GM23338 (cell line): ENCODE measurements around the gene FBN2. TPM values are rescaled to one million over a fixed set of nuclear protein-coding genes. Genes with fewer than 3 reads are reported as not detected.
A peak's percentile ranks its signal among the peaks of the same experiment; 100 is the strongest.

Experiments used
- ATAC-seq: fragments of 200-7000 bp; cut with Tn5 transposase; 3 replicates; pipeline ENCODE4 v1.9.1; 2020
- DNase-seq: peaks from one replicate; pipeline ENCODE4 v3.0.0-alpha.2; 2015; ENCODE audit warnings: low spot score
- H2AFZ ChIP-seq: fragments of 200-600 bp; sonication (generic); 2 replicates; pipeline ENCODE4 v1.8.0; 2016; ENCODE audit warnings: antibody characterized with exemption, mild to moderate bottlenecking, moderate library complexity
- H3F3A ChIP-seq: fragments of 200-600 bp; sonication (generic); replicated peaks from 2 replicates; pipeline ENCODE4 v1.8.0; 2017; ENCODE audit warnings: antibody characterized with exemption, mixed run types, low read depth
- H3K27ac ChIP-seq: fragments of 200-600 bp; sonication (generic); 2 replicates; pipeline ENCODE4 v1.6.1; 2016; ENCODE audit warnings: low read depth
- H3K27me3 ChIP-seq: fragments of 200-600 bp; sonication (generic); 2 replicates; pipeline ENCODE4 v1.8.0; 2016; ENCODE audit warnings: mild to moderate bottlenecking, mixed run types, moderate library complexity; ENCODE audit not compliant: insufficient read depth
- H3K36me3 ChIP-seq: fragments of 200-600 bp; sonication (generic); 2 replicates; pipeline ENCODE4 v1.8.0; 2016; ENCODE audit warnings: mild to moderate bottlenecking; ENCODE audit not compliant: insufficient read depth
- H3K4me1 ChIP-seq: fragments of 200-600 bp; sonication (generic); 2 replicates; pipeline ENCODE4 v1.8.0; 2016; ENCODE audit warnings: mild to moderate bottlenecking, moderate library complexity; ENCODE audit not compliant: insufficient read depth
- H3K4me2 ChIP-seq: fragments of 200-600 bp; sonication (generic); 2 replicates; pipeline ENCODE4 v1.7.1; 2017; ENCODE audit warnings: mixed run types
- H3K4me3 ChIP-seq: fragments of 200-600 bp; sonication (generic); 2 replicates; pipeline ENCODE4 v1.6.1; 2016; ENCODE audit warnings: mixed run types
- H3K79me2 ChIP-seq: fragments of 200-600 bp; sonication (generic); replicated peaks from 2 replicates; pipeline ENCODE4 v1.8.0; 2017; ENCODE audit warnings: mild to moderate bottlenecking; ENCODE audit not compliant: insufficient read depth
- H3K9me2 ChIP-seq: fragments of 200-600 bp; sonication (generic); 2 replicates; pipeline ENCODE4 v1.8.0; 2017; ENCODE audit not compliant: insufficient read depth
- H4K20me1 ChIP-seq: fragments of 200-600 bp; sonication (generic); replicated peaks from 2 replicates; pipeline ENCODE4 v1.8.0; 2017; ENCODE audit warnings: mild to moderate bottlenecking; ENCODE audit not compliant: insufficient read depth
- H3K27ac Mint-ChIP-seq: 2 replicates; pipeline ENCODE4 v1.8.0; 2020; ENCODE audit warnings: inconsistent platforms, mild to moderate bottlenecking, moderate library complexity, mixed read lengths
- H3K27me3 Mint-ChIP-seq: 3 replicates; pipeline ENCODE4 v1.8.0; 2022; ENCODE audit warnings: low read depth, mild to moderate bottlenecking, moderate library complexity, mixed read lengths, inconsistent platforms; ENCODE audit not compliant: insufficient read depth, poor library complexity
- H3K36me3 Mint-ChIP-seq: 3 replicates; pipeline ENCODE4 v1.8.0; 2021; ENCODE audit warnings: low read depth, mild to moderate bottlenecking, inconsistent platforms, moderate library complexity, mixed read lengths
- H3K4me1 Mint-ChIP-seq: 3 replicates; pipeline ENCODE4 v1.8.0; 2020; ENCODE audit warnings: mild to moderate bottlenecking, inconsistent platforms, mixed read lengths
- H3K4me3 Mint-ChIP-seq: 3 replicates; pipeline ENCODE4 v1.8.0; 2021; ENCODE audit warnings: moderate library complexity, mild to moderate bottlenecking, inconsistent platforms, mixed read lengths
- H3K9me3 Mint-ChIP-seq: 3 replicates; pipeline ENCODE4 v1.8.0; 2020; ENCODE audit warnings: moderate library complexity, mild to moderate bottlenecking, inconsistent platforms, mixed read lengths
- EZH2 ChIP-seq: fragments of 200-600 bp; sonication (generic); IDR thresholded peaks from one replicate; pipeline ENCODE4 v1.8.0; 2017; ENCODE audit warnings: antibody characterized with exemption, mild to moderate bottlenecking, low read depth; ENCODE audit not compliant: unreplicated experiment
- EZH2phosphoT487 ChIP-seq: fragments of 200-600 bp; sonication (generic); IDR thresholded peaks from one replicate; pipeline ENCODE4 v1.8.1; 2018; ENCODE audit warnings: antibody characterized with exemption; ENCODE audit not compliant: unreplicated experiment
- JUNB ChIP-seq: IDR thresholded peaks from one replicate; pipeline ENCODE4 v1.6.1; 2016; ENCODE audit warnings: antibody characterized with exemption; ENCODE audit not compliant: unreplicated experiment
- NANOG ChIP-seq: IDR thresholded peaks from 2 replicates; pipeline ENCODE4 v1.6.1; 2016; ENCODE audit warnings: antibody characterized with exemption, borderline replicate concordance
- POLR2AphosphoS5 ChIP-seq: IDR thresholded peaks from 2 replicates; pipeline ENCODE4 v1.6.1; 2016; ENCODE audit warnings: antibody characterized with exemption, low read depth
- ZNF114 ChIP-seq: fragments of 250-450 bp; sonication (Bioruptor Pico); IDR thresholded peaks from 2 replicates; pipeline ENCODE4 v1.5.0; 2020; ENCODE audit warnings: mild to moderate bottlenecking, moderate library complexity
- ZNF462 ChIP-seq: fragments of 250-450 bp; sonication (Bioruptor Pico); IDR thresholded peaks from 2 replicates; pipeline ENCODE4 v1.5.0; 2020; ENCODE audit warnings: mild to moderate bottlenecking, moderate library complexity
- polyA plus RNA-seq: library from polyadenylated mRNA; unstranded; fragments of >200 nt; fragmentation: Nextera tagmentation; extraction: Ambion mirVana; gene quantifications from 2 replicates; pipeline ENCODE4 v1.2.1, GENCODE V29; 2016
- total RNA-seq: library from RNA; depleted of rRNA; stranded (reverse); fragments of >200 nt; shearing (Covaris generic); gene quantifications from 2 replicates; pipeline ENCODE4 v1.2.3, GENCODE V29; 2014
- TF ChIP-seq, protein P1 (sequence below), 2 experiments: fragments of 200-600 bp in 1 of 2; sonication (generic) in 1 of 2; conservative IDR thresholded peaks; 2 replicates each; pipeline versions ENCODE4 v1.5.1 to v1.6.1; 2016 to 2017; ENCODE audit warnings: antibody characterized with exemption in 2 of 2, low read depth in 2 of 2, mild to moderate bottlenecking in 2 of 2, moderate library complexity in 1 of 2

Gene FBN2
- total and polyA plus RNA-seq, 2 experiments from 2014 or later: 2.6 to 13.6 TPM

DNA sequence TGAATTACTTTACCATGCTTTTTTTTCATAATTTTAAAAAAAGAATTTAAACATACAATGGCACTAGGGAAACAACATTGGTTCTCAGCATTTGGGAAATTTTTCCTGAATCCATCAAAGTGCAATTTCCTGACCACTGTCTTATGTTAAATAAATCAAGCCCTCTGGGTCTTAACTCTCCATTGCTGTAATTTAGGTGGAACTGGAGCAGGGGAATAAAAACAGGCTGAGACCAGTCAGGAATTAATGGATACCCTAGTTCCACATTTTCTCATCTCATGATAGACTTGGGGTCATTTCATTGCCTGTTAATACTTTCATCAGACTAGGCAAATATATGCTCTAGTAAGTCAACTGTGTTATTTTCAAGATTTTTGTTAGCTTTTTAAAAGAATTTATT is 103.1 kb downstream of the FBN2 start (continued):
- TF ChIP-seq ZNF462 (CRISPR knock-in tag) (no peak), ZNF114 (no peak), EZH2 (no peak), JUNB (no peak)

DNA sequence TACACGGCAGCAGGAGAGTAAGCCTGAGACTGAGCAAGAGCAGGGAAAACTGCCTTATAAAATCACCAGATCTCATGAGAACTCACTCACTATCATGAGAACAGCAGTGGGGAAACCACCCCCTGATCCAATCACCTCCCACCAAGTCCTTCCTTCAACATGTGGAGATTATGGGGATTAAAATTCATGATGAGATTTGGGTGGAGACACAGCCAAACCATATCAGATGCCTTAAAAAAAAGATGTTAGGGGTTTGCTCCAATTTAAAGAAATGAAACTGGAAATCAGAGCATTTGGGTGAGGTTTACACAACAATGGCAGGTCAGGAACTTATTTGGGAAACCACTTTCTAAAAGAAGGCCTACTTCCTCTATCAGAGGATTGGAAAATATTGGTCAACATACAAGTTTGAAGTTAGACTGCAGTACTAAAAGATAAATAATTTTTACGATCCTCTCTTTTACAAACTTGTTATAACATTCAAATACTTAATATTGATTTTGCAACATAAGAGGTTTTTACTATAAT is 105.1 kb downstream of the FBN2 start:
- Mint-ChIP-seq H3K4me1 (peaks cover 5% of the 10 kb centered on the region; the same call in 2 of the 3 replicates), H3K4me3 (no peak overlapping the region), H3K36me3 (no peaks in the 10 kb centered on the region), H3K27ac (peak overlapping the region; percentile 38; the same call in 1 of the 2 replicates), H3K27me3 (peaks cover 1% of the 10 kb centered on the region), H3K9me3 (no peaks in the 10 kb centered on the region)
- Histone ChIP-seq H3K9me2 (no peaks in the 10 kb centered on the region), H3K27me3 (no peaks in the 10 kb centered on the region), H3K79me2 (no peaks in the 10 kb centered on the region), H3K4me3 (no peak overlapping the region), H3K27ac (no peak overlapping the region), H2AFZ (no peak overlapping the region), H3F3A (no peaks in the 10 kb centered on the region), H3K4me2 (no peak overlapping the region), H4K20me1 (no peaks in the 10 kb centered on the region), H3K36me3 (no peaks in the 10 kb centered on the region), H3K4me1 (no peaks in the 10 kb centered on the region)
- DNase-seq (no peak), ATAC-seq (no peak)
- no peak for TF ChIP-seq JUNB
- TF ChIP-seq, protein P1, sequence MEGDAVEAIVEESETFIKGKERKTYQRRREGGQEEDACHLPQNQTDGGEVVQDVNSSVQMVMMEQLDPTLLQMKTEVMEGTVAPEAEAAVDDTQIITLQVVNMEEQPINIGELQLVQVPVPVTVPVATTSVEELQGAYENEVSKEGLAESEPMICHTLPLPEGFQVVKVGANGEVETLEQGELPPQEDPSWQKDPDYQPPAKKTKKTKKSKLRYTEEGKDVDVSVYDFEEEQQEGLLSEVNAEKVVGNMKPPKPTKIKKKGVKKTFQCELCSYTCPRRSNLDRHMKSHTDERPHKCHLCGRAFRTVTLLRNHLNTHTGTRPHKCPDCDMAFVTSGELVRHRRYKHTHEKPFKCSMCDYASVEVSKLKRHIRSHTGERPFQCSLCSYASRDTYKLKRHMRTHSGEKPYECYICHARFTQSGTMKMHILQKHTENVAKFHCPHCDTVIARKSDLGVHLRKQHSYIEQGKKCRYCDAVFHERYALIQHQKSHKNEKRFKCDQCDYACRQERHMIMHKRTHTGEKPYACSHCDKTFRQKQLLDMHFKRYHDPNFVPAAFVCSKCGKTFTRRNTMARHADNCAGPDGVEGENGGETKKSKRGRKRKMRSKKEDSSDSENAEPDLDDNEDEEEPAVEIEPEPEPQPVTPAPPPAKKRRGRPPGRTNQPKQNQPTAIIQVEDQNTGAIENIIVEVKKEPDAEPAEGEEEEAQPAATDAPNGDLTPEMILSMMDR (conservative IDR thresholded peaks at IDR 0.05; ENCODE audit: low read depth in 2 of 2): no peak
- TF ChIP-seq EZH2phosphoT487: no peak
- TF ChIP-seq NANOG: no peak
- TF ChIP-seq POLR2AphosphoS5: no peak
- no peak for TF ChIP-seq ZNF462 (CRISPR knock-in tag)
